RKO (cell line): Measurements from ENCODE around the gene TRIM40.
"Not testable (repeated sequence)": the region's sequence is repeated elsewhere in the genome, so short reads cannot be mapped to it uniquely, and the experiment has no call there.

ENCODE experiments used
- DNase-seq: peaks from one replicate; pipeline ENCODE4 v3.0.0-alpha.2; 2016; ENCODE audit warnings: low spot score

Gene TRIM40

GRCh38 chr6:30163090-30163917 lies 27.4 kb downstream of the TRIM40 start, which contains the start of gene TRIM15:
Gene TRIM15, plus strand, starts transcription at chr6:30163546. Its CDS starts 139 bp downstream, at chr6:30163685.
- no peak for DNase-seq

GRCh38 chr6:30163918-30164654 lies 28.1 kb downstream of the TRIM40 start:
- no peak for DNase-seq

DNA sequence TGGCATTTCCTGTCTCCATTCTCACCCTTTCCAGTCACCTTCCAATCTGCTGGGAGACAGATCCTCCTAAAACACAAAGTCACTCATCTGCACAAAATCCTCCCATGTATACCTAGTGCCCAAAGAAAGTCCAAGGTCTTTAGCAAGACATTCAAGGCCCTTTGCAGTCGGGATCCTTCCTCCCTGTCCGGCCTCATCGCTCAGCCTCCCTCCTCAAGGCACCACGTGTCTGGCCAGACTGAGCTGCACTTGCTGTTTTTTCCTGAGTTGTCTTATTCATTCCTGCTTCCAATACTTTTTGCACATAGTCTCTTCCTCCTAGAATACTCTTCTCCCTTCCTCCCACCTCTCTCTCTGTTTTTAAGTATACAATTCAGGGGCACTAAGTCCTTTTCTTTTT lies 28.8 kb downstream of the TRIM40 start:
- no peak for DNase-seq

- DNase-seq: not testable (repeated sequence)
Measured at GRCh38 chr6:30165238-30165637, 29.3 kb downstream of the TRIM40 start.

GRCh38 chr6:30167101-30167500 lies 31.2 kb downstream of the TRIM40 start:
- no peak for DNase-seq

- no peak for DNase-seq
Measured at GRCh38 chr6:30168741-30169140, 32.8 kb downstream of the TRIM40 start.

GRCh38 chr6:30169658-30170614 lies 34.0 kb downstream of the TRIM40 start:
- peak; percentile 57 for DNase-seq

DNA sequence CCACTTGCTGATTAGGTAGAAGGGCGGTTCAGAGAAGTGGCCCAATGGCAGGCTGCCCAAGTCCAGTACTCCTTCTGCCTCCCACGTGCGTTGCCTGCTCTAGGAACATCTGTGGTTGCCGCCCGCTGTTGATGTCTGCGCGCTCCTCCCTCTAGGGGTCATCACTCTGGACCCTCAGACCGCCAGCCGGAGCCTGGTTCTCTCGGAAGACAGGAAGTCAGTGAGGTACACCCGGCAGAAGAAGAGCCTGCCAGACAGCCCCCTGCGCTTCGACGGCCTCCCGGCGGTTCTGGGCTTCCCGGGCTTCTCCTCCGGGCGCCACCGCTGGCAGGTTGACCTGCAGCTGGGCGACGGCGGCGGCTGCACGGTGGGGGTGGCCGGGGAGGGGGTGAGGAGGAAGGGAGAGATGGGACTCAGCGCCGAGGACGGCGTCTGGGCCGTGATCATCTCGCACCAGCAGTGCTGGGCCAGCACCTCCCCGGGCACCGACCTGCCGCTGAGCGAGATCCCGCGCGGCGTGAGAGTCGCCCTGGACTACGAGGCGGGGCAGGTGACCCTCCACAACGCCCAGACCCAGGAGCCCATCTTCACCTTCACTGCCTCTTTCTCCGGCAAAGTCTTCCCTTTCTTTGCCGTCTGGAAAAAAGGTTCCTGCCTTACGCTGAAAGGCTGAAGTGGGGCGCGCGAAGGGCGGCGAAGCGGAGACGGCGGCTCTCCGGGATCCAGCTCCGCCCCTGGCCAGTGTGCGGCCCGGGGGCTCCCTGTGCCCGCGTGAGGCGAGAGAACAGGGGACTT lies 35.9 kb downstream of the TRIM40 start:
- DNase-seq: no peak

DNA sequence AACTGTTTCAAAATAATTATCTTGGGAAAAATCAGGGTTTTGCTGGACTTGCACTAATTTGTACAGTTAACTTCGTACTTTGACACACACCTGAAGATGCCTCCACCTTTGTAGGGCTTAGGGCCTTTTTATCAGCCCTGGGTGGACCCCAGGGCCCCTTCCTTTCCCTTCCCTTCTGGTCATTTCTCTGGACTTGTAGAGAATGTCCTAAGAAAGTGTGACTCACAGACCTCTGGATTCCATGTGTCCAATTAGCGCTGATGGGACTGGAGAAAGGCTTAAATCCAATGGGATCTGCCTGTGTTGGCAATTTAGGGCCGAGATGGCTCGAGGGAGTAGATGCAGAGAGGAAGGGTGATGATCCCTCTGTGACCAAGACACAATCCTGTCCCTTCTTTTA lies 36.7 kb downstream of the TRIM40 start:
- DNase-seq: no peak

DNA sequence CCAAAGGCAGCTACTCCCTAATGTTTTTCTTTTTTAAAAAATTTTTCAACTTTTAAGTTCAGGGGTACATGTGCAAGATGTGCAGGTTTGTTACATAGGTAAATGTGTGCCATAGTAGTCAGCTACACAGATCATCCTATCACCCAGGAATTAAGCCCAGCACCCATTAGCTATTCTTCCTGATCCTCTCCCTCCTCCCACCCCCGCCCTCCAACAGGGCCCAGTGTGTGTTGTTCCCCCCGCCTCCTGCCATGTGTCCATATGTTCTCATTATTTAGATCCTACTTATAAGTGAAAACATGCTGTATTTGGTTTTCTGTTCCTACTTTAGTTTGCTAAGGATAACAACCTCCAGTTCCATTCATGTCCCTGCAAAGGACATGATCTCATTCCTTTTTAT lies 39.8 kb downstream of the TRIM40 start:
- no peak for DNase-seq

DNA sequence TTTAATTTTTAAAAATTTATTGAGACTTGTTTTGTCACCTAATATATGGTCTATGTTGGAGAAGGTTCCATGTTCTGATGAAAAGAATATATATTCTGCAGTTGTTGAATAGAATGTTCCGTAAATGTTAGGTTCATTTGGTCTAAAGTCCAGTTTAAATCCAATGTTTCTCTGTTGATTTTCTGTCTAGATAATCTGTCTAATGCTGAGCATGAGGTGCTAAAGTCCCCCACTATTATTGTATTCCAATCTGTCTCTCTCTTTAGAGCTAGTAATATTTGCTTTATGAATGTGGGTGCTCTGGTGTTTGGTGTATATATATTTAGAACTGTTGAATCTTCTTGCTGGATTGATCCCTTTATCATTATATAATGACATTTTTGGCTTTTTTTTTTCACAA lies 42.9 kb downstream of the TRIM40 start:
- DNase-seq: no peak

GRCh38 chr6:30180145-30180544 lies 44.2 kb downstream of the TRIM40 start:
- DNase-seq: no peak

DNA sequence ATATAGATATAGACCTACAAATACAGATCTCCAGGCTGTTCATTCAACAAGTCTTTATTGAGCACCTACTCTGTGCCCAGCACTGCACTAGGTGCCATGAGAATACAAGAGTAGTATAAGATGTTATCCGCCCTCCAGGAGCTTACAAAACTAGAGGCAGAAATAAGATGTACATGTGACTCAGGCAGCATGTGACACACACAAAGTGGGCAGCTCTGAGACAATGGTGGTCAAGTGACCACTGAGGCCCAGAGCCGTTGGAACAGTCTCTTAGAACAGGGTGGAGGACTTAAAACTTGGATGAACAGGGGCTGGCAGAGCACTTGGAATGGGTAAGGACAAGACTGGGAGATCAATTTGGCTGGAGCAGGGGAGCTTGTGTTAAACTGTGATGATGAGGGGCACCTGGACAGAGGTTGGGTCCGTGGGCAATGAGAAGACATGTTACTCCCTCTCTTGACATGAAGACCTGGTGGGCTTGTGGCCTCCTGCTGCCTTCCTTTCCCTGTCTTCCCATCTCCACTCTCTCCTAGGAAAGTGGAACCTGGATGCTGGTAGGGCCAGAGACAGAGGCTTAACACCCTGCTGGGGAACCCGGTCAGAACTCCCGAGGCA lies 48.6 kb downstream of the TRIM40 start:
- DNase-seq: no peak

DNA sequence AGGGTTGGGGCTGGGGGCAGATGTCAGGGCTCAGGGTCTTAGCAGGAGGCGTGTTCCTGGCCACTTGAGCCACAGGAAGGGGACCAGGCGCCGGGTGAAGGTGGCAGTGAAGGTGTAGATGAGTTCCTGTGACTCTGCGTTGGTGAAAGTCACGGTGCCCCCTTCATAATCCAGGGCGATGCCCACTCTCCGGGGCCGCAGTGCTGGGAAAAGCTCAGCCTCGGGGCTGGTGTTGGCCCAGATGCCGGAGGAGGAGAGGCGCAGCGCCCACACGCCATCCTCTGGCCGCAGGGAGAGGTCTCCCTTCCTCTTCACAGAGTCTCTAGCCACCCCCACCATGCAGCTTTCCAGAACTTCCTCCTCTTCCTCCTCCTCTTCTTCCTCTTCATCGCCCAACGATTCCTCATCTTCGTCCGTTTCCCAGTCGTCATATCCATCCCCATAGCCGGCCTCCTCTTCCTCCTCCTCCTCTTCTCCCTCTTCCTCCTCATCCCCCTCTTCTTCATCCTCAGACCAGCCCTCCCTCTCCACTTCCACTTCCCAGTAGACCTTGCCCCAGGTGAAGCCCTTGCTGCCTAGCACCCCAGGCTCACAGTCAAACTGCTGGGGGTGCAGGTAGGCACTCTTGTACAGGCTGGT lies 50.0 kb downstream of the TRIM40 start:
- no peak for DNase-seq

DNA sequence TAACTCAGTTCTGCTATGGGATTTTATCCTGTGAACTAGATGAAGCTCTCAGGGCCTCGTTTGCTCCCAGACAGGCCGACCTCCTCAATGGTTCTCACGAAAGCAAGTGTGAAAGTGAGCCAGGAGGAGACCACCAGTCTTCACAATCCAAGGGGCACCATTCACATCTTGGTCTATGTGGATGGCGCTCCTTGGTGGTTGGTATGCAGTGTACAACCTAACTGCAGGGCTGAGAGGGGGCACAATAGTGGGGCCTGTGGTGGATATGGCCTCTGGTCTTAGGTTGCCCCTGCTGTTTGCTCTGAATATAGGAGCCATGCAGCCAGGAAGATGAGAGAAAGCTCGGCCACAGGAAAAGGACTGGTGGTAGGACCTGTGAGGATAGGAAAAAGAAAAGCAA lies 52.6 kb downstream of the TRIM40 start:
- DNase-seq: no peak

- no peak for DNase-seq
Measured at GRCh38 chr6:30192076-30192475, 56.1 kb downstream of the TRIM40 start.

- DNase-seq: no peak
Measured at GRCh38 chr6:30194797-30195690, 59.1 kb downstream of the TRIM40 start.

GRCh38 chr6:30195951-30196350 lies 60.0 kb downstream of the TRIM40 start:
- DNase-seq: no peak

DNA sequence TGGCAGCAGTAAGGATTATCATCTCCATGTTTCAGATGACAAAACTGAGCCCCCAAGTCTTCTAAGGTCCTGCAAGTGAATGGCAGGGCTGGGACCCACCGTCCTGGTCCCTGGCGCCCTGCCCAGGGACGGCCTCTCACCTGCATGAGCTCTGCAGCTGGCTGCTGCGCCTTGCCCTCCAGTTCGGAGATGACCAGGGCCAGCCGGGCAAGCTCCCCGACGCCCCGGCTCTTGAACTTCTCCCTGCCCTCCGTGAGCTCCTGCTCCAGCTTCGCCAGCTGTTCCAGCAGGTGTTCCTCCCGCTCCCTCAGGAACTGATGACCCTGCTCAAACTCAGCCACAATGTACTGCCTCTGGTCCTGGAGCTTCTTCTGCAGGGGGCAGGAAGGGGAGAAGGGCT lies 60.4 kb downstream of the TRIM40 start:
- DNase-seq: no peak
